HG02884 (cell line): ENCODE results near the gene ZNF227.
"Not testable (repeated sequence)": the region's sequence is repeated elsewhere in the genome, so short reads cannot be mapped to it uniquely, and the experiment has no call there.

Experiments
- ATAC-seq: cut with Tn5 transposase; IDR thresholded peaks from one replicate; pipeline ENCODE4 v1.9.1; 2021; ENCODE audit warnings: mild to moderate bottlenecking, moderate library complexity; ENCODE audit not compliant: unreplicated experiment

ZNF227 gene

GRCh38 chr19:44236384-44236783 is 24.1 kb downstream of the ZNF227 start:
- no peak for ATAC-seq

- ATAC-seq, result not testable (repeated sequence)
Observed at GRCh38 chr19:44252332-44252731, 40.0 kb downstream of the ZNF227 start.

- ATAC-seq, result not testable (repeated sequence)
Observed at GRCh38 chr19:44253392-44253791, 41.1 kb downstream of the ZNF227 start.

GRCh38 chr19:44254496-44254895 is 42.2 kb downstream of the ZNF227 start:
- ATAC-seq, result no peak

- ATAC-seq, result no peak
Observed at GRCh38 chr19:44255705-44256411, 43.5 kb downstream of the ZNF227 start.

GRCh38 chr19:44258136-44258535 is 45.8 kb downstream of the ZNF227 start:
- ATAC-seq, result no peak

- ATAC-seq, result no peak
Observed at GRCh38 chr19:44258835-44259413, 46.6 kb downstream of the ZNF227 start.

GRCh38 chr19:44260343-44260681 is 48.0 kb downstream of the ZNF227 start:
- ATAC-seq, result no peak

- ATAC-seq, result no peak
Observed at GRCh38 chr19:44260695-44261446, 48.5 kb downstream of the ZNF227 start.

- ATAC-seq, result no peak
Observed at GRCh38 chr19:44277331-44277730, 65.0 kb downstream of the ZNF227 start.

GRCh38 chr19:44278181-44278690 is 65.9 kb downstream of the ZNF227 start:
- ATAC-seq, result no peak

GRCh38 chr19:44280916-44281315 is 68.6 kb downstream of the ZNF227 start:
- ATAC-seq, result no peak

GRCh38 chr19:44282846-44283245 is 70.5 kb downstream of the ZNF227 start:
- no peak for ATAC-seq

- no peak for ATAC-seq
Observed at GRCh38 chr19:44284968-44285367, 72.6 kb downstream of the ZNF227 start.
